Sigmoid colon (tissue), 4 donors: Measurements from ENCODE around the gene C1S.

ENCODE experiments used
- EP300 ChIP-seq, 4 donors: sonication (generic); formaldehyde crosslinking; IDR thresholded peaks; one replicate each; pipeline ENCODE4 v1.6.1; 2017; ENCODE audit warnings: antibody characterized with exemption in 4 of 4
- POLR2A ChIP-seq, 2 donors: fragments of 450-650 bp; IDR thresholded peaks; one replicate each; pipeline ENCODE4 v1.6.1; 2016; ENCODE audit warnings: antibody characterized with exemption in 2 of 2, mild to moderate bottlenecking in 2 of 2, moderate library complexity in 2 of 2

- TF ChIP-seq POLR2A (IDR thresholded peaks at IDR 0.05), result no peak
- no peak for TF ChIP-seq EP300 (IDR thresholded peaks at IDR 0.05)
Observed at GRCh38 chr12:7013101-7013500, 47.4 kb upstream of the C1S start.
